Neural cell (in vitro differentiated cells): ENCODE measurements around the gene TM9SF1.

ENCODE experiments used
- CTCF ChIP-seq: fragments of 450-650 bp; IDR thresholded peaks from 2 replicates; pipeline ENCODE4 v1.5.1; 2014; ENCODE audit warnings: antibody characterized with exemption, mild to moderate bottlenecking, moderate library complexity; ENCODE audit not compliant: poor library complexity, severe bottlenecking
- EP300 ChIP-seq: fragments of 450-650 bp; conservative IDR thresholded peaks from 2 replicates; pipeline ENCODE4 v1.6.1; 2014; ENCODE audit warnings: antibody characterized with exemption, mild to moderate bottlenecking, moderate library complexity; ENCODE audit not compliant: poor library complexity, severe bottlenecking
- EZH2 ChIP-seq: fragments of 200-600, 300-800 bp; shearing (Covaris generic), sonication (generic); IDR thresholded peaks from 2 replicates; pipeline ENCODE4 v1.6.1; 2014; ENCODE audit warnings: antibody characterized with exemption, low read length, borderline replicate concordance, mild to moderate bottlenecking; ENCODE audit not compliant: insufficient read depth, poor library complexity, severe bottlenecking
- MXI1 ChIP-seq: fragments of 450-650 bp; conservative IDR thresholded peaks from 2 replicates; pipeline ENCODE4 v1.6.1; 2014; ENCODE audit warnings: antibody characterized with exemption, mild to moderate bottlenecking; ENCODE audit not compliant: poor library complexity, severe bottlenecking
- POLR2AphosphoS5 ChIP-seq: IDR thresholded peaks from 2 replicates; pipeline ENCODE4 v1.6.1; 2012
- REST ChIP-seq: IDR thresholded peaks from 2 replicates; pipeline ENCODE4 v1.6.1; 2012; ENCODE audit warnings: borderline replicate concordance

DNA sequence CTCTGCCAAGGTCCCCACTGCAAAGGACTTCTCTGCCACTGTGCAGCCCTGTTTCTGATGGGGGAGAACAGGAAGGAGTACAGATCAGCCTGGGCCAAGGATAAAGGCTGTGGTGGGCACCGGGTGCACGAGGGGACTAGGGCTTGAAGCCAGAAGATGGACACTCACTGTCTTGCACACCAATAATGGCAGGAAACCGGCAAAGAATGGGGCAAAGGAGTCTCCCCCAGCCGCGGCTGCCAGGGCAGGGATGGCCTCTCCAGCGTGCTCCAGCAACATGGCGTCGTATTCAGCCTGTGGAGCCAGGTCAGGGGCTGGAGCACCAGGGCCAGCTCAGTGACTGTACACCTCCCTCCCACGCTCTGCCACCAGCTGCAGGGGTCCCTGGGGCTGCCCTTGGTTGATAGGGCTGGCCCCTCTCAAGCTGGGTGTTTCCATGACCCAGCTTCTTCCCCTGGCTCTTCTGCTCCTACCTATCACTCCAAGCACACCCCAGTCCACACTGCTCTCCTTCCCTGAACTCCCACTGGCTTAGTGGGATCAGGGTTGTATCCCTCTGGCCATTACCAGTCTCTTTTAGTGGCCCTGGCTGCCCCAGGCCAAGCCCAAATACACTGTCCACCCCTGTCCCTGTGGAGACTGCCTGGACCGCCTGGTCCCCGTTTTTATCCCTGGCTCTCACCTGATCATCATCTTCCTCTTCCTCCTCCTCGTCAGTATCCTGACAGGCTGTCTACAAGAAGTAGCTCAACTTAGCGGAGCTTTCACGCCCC is 12.9 kb downstream of the TM9SF1 start:
- TF ChIP-seq CTCF (no peak), REST (no peak), EZH2 (no peak), MXI1 (no peak), EP300 (no peak), POLR2AphosphoS5 (no peak)
